COLO668 (cell line): ENCODE measurements around the gene BMP2K.

Experiments
- DNase-seq: peaks from one replicate; lab custom pipeline; 2025; ENCODE audit not compliant: unreplicated experiment; lab: John Stamatoyannopoulos, UW

Gene BMP2K

DNA sequence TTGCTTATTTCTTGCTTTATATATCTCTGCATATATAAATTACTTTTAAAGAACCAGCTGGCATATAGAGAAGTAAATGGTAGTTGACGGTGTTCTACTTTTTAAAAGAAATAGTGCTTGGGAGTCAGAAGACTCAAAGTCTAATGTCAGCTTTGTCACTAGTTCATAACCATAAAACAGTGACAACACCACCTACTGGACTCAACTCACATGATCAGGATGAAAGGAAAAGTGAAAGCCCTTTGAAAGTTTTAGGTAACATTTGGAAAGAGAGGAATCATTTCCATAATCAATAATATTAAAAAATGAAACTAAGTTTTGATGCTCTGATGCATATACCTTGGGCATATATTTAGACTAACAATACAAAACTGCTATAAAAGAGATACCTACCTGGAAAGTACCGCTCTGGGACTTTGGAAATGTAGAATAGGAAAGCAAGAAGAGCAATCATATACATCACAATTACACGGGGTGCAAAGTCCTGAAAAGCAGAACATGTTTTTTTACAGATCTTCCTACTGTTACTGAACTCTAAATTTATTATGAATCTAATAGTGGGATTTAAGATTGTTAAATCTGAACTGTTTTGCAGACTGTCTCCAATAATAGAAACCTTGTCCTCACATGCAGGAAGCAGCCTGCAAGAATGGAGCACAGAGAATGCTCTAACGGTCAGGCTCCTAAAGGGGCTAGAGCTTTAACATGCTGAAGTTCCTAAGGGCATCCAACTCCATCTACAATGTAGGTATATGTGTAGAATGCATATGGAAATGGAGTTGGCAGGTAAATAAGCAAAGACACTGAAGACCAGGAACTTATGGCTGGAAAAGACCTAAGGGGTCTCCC, 147.5 kb downstream of the BMP2K start:
- no peak for DNase-seq

DNA sequence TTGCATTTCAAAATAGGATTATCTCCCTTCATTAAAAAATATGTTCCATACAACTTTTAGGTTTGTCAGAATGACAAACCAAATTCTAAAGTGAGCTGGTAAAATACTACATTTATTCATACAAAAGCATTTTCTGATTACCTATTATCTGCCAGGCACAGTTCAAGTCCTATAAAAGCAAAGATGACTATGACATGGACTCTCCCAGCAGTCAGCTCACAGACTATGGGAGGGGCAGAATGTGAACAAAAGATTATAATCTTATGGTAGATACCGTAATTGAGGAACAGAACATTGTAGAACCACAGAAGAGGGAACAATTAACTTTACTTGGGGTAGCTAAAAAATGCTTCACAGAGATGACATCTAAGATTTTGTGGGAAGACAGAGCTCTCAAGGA, 150.7 kb downstream of the BMP2K start:
- no peak for DNase-seq

DNA sequence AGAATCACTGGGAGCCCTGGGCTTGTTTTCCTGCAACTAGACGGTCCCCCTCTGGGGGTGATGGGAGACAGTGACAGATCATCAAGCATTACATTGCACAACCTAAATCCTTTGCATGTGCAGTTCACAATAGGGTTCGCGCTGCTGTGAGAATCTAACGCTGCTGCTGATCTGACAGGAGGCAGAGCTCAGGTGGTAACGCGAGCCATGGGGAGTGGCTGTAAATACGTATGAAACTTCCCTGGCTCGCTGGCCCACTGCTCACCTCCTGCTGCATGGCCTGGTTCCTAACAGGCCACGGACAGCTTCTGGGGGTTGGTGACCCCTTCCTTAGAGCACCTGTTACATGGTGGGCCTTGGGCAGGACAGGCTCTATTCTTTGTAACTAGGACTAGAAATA, 152.7 kb downstream of the BMP2K start:
- no peak for DNase-seq

DNA sequence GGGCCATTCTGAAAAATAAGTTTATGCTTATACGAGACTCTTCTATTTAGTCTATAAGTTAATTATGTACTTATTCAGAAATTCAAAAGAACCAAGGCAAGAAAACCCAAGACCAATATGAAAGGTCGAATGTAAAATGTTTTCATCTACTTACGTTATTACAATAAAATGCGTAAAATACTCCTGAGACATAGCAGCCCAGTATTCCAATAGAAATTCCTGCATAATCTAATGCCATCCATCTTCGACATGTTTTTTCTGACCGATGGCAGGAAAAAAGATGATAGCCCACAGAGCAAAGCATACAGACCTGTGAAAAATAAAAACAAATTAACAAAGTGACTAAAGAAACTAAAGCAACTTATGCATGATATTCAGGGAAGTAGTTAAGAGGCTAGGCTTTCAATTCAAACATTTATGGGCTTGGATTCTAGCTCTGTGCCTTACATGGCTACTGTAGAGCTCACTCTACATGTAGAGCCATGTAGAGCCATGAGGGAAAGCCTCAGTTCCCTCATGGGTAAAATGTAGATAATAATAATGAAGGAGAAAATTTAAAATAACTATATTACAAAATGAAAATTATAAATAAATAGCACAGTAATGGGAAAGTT, 154.0 kb downstream of the BMP2K start:
- DNase-seq = no peak

DNA sequence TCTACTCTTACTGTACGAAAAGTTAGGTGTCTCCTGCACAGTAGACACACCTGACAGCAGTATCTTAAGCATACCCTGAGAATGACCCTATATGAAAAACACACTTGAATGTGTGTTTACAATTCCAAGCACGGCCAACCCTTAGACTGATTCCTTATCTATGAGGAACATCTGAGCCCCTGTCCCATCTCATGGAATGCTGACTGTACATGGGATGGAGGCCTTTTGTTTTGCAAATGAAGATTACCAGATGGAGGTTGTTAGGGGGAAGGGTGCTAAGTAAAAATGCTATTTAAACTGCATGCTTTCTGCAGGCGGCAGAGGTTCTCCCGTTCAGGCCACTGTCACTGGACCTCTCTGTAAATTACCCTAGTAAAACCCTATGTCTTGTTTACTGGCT, 160.8 kb downstream of the BMP2K start:
- DNase-seq = no peak

DNA sequence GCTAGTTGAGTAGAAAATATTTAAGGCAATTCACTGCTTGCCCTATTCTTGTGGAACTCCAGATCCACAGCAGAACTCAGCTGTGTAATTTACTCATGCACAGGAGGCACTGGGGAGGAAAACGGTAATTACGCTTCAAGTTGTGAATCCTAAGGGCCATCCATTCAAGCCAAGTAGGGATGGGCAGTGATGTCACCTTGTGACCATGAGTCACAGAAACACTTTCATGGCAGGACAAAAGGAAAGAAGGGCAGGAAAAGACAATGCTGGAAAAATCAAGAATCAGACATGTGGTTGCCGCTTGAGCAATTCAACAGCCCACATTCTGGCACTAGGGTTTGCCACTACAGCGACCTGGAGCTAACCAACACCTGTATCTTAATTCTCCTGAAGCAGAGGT, 161.7 kb downstream of the BMP2K start:
- peak; percentile 23 for DNase-seq

DNA sequence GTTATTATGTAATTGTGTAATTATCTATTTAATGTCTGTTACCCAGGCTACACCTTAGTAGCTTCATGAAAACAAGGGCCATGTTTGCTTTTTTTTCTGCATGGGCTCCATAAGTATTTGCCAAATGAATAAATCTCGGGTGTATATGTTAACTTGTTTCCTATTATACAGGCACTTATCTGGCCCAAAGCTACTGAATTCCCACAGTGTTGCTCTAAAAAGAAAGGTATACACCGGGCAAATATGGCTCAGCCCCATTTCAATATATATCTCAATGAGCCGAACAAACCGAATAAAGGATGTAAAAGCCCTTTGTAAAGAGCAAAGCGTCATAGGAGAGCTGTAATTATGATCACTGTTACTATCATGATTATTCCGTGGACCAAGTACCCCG, 162.3 kb downstream of the BMP2K start:
- no peak for DNase-seq

DNA sequence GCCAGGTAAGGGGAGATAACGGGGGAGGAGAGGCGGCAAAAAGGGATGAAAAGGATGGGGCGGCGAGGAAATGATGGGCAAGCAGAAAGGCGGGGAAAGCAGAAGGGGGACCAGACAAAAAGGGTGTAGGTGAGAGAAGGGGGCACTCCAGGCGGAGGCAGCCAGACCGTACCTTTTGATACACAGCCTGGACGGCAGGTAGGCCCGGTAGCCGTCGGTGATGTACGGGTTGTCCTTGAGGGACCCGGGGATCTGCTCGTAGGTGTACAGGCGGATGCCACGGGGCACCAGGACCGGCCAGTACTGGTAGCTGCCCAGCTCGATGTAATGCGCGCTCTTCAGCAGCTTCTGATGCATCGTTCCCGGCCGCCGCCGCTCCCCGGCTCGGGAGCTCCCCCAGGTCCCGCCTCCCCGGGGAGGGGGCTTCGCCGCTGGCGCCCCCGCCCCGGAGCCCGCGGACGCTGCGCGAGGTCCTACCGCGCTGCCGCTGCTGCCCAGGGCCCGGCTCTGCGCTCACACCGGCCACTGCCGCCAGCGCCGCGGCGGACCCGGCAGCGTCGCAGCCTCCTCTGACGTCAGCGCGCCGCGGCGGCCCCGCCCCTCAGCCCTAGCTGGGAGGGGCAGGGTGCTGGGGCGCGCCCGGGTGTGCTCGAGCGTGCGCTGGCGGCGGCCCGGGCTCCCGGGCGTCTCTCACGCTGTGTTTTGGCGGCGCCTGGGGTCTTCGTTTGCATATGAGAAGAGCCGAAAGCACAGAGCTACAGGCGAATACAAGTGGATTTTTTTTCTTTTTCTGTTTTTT, 162.9 kb downstream of the BMP2K start, which contains the start of gene PAQR3:
PAQR3 (minus strand) TSS at position 571 of the 799 bp plus-strand sequence; CDS start at position 357, 214 bp downstream.
- peak; percentile 94 for DNase-seq

DNA sequence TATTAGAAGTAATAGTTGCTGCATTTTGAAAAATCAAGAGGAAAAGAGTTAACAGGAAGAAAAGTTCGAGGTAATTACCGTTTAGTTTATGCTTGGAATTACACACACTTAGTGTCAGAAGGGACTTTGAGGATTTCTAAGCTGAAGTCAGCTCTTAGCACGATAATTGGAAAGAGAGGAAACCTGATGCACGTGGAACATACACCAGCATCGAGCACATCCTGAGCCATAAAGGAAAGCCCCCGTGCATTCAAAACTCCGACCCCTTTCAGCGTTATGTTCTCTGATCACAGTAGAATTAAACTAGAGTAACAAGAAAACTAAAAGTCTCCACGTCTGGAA, 163.5 kb downstream of the BMP2K start:
- DNase-seq = peak; percentile 15

DNA sequence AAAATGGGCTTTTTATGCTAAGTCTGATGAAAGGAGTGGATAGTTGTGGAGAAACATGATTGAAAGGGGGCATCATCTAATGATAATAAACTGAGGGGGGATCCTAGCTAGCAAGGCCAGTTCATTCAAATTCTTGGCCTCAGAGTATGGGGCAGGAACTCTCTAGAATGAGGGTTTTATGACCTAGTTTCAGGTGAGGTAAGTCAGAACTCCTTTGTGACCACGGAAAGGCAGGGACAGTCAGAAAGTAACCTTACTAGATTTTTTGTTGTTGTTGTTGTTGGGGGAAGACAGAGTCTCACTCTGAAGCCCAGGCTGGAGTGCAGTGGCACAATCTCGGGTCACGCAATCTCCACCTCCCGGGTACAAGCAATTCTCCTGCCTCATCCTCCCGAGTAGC, 164.6 kb downstream of the BMP2K start:
- DNase-seq = no peak

DNA sequence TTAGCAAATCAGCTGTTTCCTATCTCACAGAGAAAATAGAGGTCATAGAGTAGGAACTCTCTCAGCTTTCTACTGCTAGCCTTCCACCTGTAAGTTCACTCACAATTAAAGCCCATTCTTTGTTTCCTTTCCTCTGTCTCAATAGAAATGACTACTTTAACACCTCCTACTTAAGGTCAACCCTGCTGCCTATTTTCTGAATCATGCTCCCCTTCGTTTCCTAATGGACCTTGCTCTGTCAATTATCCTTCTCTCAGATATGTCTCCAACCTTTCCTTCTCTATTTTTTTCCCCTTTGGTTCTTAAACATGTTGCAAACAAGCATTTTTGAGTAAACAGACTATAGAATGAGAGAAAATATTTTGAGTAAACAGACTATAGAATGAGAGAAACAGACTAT, 168.2 kb downstream of the BMP2K start:
- no peak for DNase-seq

DNA sequence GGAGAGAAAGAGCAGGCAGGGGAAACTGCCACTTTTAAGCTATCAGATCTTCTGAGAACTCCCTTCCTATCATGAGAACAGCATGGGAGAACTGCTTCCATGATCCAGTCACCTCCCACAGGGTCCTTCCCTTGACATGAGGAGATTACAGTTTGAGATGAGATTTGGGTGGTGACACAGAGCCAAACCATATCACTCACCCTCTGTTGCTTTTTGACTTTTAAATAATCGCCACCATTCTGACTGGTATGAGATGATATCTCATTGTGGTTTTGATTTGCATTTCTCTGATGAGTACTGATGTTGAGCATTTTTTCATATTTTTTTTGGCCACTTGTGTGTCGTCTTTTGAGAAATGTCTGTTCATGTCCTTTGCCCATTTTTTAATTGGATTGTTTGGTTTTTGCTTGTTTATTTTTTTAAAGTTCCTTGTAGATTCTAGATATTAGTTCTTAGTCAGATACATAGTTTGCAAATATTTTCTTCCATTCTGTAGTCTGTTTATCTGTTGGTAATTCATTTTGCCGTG, 169.6 kb downstream of the BMP2K start:
- no peak for DNase-seq

DNA sequence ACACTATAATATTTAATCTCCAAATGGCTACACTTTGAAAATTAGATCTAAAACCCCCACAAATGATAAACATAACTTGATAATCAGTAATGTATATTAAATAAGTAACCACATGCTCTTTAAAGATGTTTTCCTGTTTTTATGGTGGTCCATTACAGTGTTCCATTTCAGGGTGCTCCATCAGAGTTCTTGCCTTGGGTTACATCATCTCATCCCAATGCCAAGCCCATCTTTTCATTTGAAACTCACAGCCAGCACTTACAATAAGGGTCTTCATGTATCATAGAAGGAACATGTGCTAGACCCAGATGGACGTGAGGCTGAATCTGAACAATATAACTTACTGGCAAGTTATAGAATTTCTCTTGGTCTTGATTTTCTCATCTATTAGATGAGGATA, 173.6 kb downstream of the BMP2K start:
- no peak for DNase-seq

DNA sequence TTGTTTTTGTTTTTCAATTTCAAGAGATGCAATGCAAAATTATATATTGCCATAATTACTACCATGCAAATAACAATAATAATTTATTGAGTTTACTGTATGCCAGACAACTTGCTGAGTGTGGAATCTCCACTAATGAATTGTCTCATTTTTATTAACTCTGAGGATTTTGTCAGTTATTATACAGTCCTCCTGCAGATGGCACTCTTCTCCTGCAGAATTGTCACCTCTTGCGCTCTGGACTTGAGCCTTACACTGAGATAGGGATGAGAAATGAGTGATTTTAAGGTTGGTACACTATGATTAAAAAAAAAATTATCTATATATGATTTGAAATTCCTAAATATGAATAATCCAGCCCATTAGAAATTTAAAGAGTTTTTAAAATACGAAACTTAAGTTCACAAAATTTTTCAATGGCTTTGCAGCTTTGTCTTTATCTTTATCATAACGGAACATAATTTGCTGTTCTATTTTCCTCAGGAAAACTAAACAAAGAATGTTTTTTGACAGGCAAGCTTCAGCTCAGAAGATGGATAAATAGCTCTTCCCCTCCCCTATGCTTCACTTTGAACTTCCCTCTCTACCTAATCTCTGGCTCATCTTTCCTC, 175.8 kb downstream of the BMP2K start:
- peak; percentile 35 for DNase-seq

DNA sequence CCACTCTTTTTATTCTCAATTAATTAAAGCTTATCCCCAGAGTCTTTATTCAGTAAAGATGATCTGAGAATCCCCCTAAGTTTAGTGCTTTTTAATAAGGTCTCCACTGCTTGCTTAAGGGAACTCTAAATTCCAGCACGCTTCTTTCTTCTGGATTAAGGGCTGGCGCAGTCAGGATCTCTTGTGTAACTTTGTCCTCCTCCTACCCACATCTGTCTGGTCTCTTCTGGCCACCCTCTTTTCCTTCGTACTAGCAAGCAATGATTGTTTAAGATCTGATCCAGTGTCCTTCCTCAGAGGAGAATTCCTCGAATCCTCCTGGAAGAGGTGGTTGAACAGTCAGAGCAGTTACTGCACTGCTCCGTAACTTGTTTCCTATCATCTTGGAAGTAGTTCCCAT, 177.1 kb downstream of the BMP2K start:
- DNase-seq = no peak

DNA sequence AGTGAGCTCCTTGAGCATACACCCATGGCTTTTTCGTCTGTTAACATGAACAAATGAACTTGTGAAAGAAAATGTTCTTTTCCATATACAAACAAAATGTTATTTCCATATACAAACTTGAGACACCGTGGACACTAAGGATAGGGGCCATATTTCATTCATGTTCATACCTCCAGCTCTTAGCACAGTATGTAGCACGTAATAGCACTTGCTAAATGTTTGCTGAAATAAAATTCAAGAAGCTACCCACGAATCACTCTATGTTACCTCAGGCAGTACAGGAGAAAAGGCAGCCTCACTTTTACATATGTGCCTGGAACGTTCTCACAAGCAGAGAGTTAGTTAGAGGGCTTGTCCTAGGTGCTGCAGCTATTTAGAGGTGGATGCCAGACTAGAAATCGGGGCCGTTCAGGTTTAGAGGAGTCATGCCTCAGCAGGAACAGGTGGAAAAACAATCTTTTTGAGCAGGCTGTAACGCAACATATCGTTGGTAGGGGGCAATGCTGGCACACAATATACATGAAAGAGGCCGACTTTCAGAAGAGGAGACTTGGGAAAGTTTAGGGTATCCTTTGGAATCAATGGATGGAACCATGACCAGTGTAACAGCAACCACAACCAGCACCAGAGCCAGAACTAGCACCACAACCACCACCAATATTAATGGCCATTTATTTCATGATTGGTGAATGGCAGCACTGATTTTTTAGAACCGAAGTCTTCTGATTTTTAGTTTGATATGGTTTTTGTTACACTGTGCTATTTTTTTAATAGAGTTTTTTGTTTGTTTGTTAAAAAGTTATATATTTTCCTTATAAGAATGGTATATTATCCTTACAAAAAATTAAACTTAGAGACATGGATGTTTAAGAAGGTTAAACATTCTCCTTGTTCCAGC, 177.9 kb downstream of the BMP2K start:
- peak; percentile 26 for DNase-seq

DNA sequence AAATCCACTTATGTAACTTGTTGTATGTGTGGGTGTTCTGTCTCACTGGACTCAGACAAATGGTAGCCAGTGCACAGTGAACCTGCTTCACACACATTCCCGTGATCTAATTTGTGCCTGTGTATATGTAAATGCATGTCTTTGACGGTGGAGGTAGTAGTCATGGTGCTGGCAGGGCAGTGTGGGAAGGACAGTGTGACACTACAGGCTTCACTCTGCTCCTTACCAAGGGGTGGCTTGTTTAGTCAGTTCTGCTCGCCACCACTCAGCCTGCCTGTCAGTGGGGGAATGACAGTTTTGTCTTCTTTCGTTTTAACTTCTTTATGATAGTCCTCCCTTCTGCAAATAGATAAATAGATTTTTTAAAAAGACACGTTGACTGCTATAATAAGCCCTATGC, 180.8 kb downstream of the BMP2K start:
- no peak for DNase-seq

DNA sequence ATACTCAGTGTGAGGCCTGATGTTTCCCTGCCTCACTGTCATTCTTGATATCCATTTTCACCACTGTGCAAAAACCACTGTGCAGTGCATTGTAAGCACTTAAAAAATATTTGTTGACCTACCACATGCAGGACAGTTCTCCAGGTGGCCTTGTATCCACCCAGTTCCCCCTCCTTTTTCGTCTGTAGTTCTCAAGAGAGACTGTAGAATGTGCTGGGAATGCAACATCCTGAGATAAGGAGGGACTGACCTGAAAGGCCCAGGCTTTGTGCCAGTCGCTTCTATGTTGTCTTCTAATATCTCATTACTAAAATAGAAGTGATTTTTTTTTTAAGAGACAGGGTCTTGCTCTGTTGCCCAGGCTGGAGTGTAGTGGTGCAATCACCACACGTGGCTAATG, 184.8 kb downstream of the BMP2K start:
- DNase-seq = no peak
